Thyroid gland (tissue), 4 donors: Measurements from ENCODE around the gene SPOCK1. TPM values are rescaled to one million over a fixed set of nuclear protein-coding genes. Genes with fewer than 3 reads are reported as not detected.

Experiments
- DNase-seq, 2 donors: peaks; one replicate each; pipeline ENCODE4 v3.0.0-alpha.2; 2019
- H3K27ac ChIP-seq, 3 donors: fragments of 200-600 bp; sonication (generic); 1 replicate in 2 of 3; 2 replicates in 1 of 3; pipeline ENCODE4 v1.5.1; 2016 to 2019; ENCODE audit warnings: mild to moderate bottlenecking in 1 of 3, moderate library complexity in 1 of 3
- H3K27me3 ChIP-seq: fragments of 200-600 bp; sonication (generic); one replicate; pipeline ENCODE4 v1.5.1; 2019
- H3K36me3 ChIP-seq, 2 donors: fragments of 200-600 bp; sonication (generic); one replicate each; pipeline ENCODE4 v1.5.1; 2016 to 2019
- H3K4me1 ChIP-seq, 2 donors: fragments of 200-600 bp; sonication (generic); one replicate each; pipeline ENCODE4 v1.5.1; 2017 to 2019
- H3K4me3 ChIP-seq, 3 donors: fragments of 200-600 bp; sonication (generic); replicated peaks in 1 of 3; 1 replicate in 2 of 3; 2 replicates in 1 of 3; pipeline ENCODE4 v1.5.1; 2016; ENCODE audit warnings: mild to moderate bottlenecking in 1 of 3
- H3K9me3 ChIP-seq: fragments of 200-600 bp; sonication (generic); one replicate; pipeline ENCODE4 v1.5.1; 2017
- CTCF ChIP-seq, 6 experiments: fragments of 200-600 bp in 3 of 6; fragments of 450-650 bp in 3 of 6; sonication (generic) in 3 of 6; IDR thresholded peaks; one replicate each; pipeline ENCODE4 v1.5.1; 2016 to 2019; ENCODE audit warnings: antibody characterized with exemption in 6 of 6, mild to moderate bottlenecking in 2 of 6, inconsistent platforms in 1 of 6, moderate library complexity in 1 of 6
- POLR2A ChIP-seq, 2 donors: fragments of 450-650 bp; IDR thresholded peaks; one replicate each; pipeline ENCODE4 v1.6.1; 2017; ENCODE audit warnings: antibody characterized with exemption in 2 of 2, mild to moderate bottlenecking in 2 of 2, moderate library complexity in 1 of 2
- WGBS, 2 donors: methylation state at CpG; one replicate each; pipeline ENCODE4 v1.1.5; 2017; 5-methylcytosine and 5-hydroxymethylcytosine counted together
- intact Hi-C: fragments of 100-400 bp; cut with DNase I; formaldehyde crosslinking; loops from one replicate; pipeline ENCODE4 v1.15.1; 2023
- total RNA-seq, 4 donors: library from RNA; depleted of rRNA; stranded (reverse); fragments of >200 nt; gene quantifications; one replicate each; pipeline ENCODE4 v1.2.3, GENCODE V29; 2016

SPOCK1 gene
- total RNA-seq, 4 donors from 2014 or later = 15.8 to 34.1 (median 27.5) TPM

- H3K4me1 ChIP-seq = no peaks in the 10 kb centered on the region
- DNase-seq = no peak
- intact Hi-C loops = no loop called here
- TF ChIP-seq CTCF (IDR thresholded peaks at IDR 0.05) = no peak
- TF ChIP-seq POLR2A (IDR thresholded peaks at IDR 0.05) = no peak
- H3K9me3 ChIP-seq = no peaks in the 10 kb centered on the region
- no peaks in the 10 kb centered on the region for H3K27me3 ChIP-seq
- 90 to 92% methylated on average over 3 of the region's 3 CpGs for WGBS, 2 donors
- H3K27ac ChIP-seq = no peak overlapping the region
- no peaks in the 10 kb centered on the region for H3K36me3 ChIP-seq
- no peak overlapping the region for H3K4me3 ChIP-seq
Observed at GRCh38 chr5:137398751-137399150, 100.4 kb downstream of the SPOCK1 start.

GRCh38 chr5:137398154-137398553 is 101.0 kb downstream of the SPOCK1 start:
- H3K4me3 ChIP-seq = no peak overlapping the region
- H3K4me1 ChIP-seq = no peaks in the 10 kb centered on the region
- no peak for TF ChIP-seq POLR2A (IDR thresholded peaks at IDR 0.05)
- no peak for TF ChIP-seq CTCF (IDR thresholded peaks at IDR 0.05)
- no peaks in the 10 kb centered on the region for H3K9me3 ChIP-seq
- no peak for DNase-seq
- H3K27me3 ChIP-seq = no peaks in the 10 kb centered on the region
- H3K27ac ChIP-seq = no peak overlapping the region
- no peaks in the 10 kb centered on the region for H3K36me3 ChIP-seq
- intact Hi-C loops = no loop called here
- 81 to 92% methylated on average over 2 of the region's 2 CpGs for WGBS, 2 donors

GRCh38 chr5:137395011-137395755 is 103.9 kb downstream of the SPOCK1 start:
- intact Hi-C loops = no loop called here

GRCh38 chr5:137394380-137394779 is 104.7 kb downstream of the SPOCK1 start:
- Histone ChIP-seq H3K4me1 (no peaks in the 10 kb centered on the region), H3K4me3 (no peak overlapping the region), H3K36me3 (no peaks in the 10 kb centered on the region), H3K27ac (no peak overlapping the region), H3K9me3 (no peaks in the 10 kb centered on the region), H3K27me3 (no peaks in the 10 kb centered on the region)
- TF ChIP-seq POLR2A (IDR thresholded peaks at IDR 0.05) = no peak
- no peak for TF ChIP-seq CTCF (IDR thresholded peaks at IDR 0.05)
- WGBS, 2 donors = 71 to 86% methylated on average over 1 of the region's 1 CpG
- DNase-seq = no peak
- intact Hi-C loops = no loop called here

More at GRCh38 chr5:137395011-137395755, 103.9 kb downstream of the SPOCK1 start:
- TF ChIP-seq CTCF (IDR thresholded peaks at IDR 0.05) (no peak), POLR2A (IDR thresholded peaks at IDR 0.05) (no peak)
- no peaks in the 10 kb centered on the region for H3K9me3 ChIP-seq
- H3K27ac ChIP-seq = no peak overlapping the region
- H3K4me1 ChIP-seq = no peaks in the 10 kb centered on the region
- H3K4me3 ChIP-seq = no peak overlapping the region
- no peaks in the 10 kb centered on the region for H3K36me3 ChIP-seq
- 86 to 93% methylated on average over 4 of the region's 4 CpGs for WGBS, 2 donors
- no peak for DNase-seq
- no peaks in the 10 kb centered on the region for H3K27me3 ChIP-seq

- Histone ChIP-seq H3K27me3 (no peaks in the 10 kb centered on the region), H3K9me3 (no peaks in the 10 kb centered on the region), H3K36me3 (no peaks in the 10 kb centered on the region), H3K4me3 (no peak overlapping the region), H3K4me1 (no peaks in the 10 kb centered on the region), H3K27ac (no peak overlapping the region)
- intact Hi-C loops = no loop called here
- DNase-seq = no peak
- WGBS, 2 donors = 63 to 88% methylated on average over 1 of the region's 1 CpG
- no peak for TF ChIP-seq CTCF (IDR thresholded peaks at IDR 0.05)
- TF ChIP-seq POLR2A (IDR thresholded peaks at IDR 0.05) = no peak
Observed at GRCh38 chr5:137393196-137393993, 105.7 kb downstream of the SPOCK1 start.
